ENCODE measurements around the gene SUPT16H. TPM values are rescaled to one million over a fixed set of nuclear protein-coding genes. Genes with fewer than 3 reads are reported as not detected.

Gene SUPT16H
- total and polyA plus RNA-seq, 2 experiments from 2014 or later, result 187 to 268 TPM

DNA sequence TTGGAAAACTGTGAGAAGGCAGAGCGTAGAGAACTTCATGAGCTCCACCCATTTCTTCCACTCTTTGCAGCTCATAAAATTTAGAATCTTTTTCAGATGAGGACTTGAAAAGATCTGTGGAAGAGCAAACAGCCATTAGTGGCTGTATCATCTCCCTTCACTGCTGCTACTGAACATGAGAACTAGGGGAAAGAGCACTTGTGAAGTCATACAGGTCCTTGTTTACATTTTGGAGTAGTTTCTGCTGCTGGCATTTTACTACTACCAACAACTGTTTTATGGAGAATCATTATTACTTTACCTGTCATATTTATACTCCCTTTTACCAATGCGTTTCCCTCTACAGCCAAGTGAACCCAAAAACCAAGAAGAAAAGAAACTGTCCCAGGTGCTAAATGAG, 62.9 kb downstream of the SUPT16H start (continued):
- TF ChIP-seq, protein P1, sequence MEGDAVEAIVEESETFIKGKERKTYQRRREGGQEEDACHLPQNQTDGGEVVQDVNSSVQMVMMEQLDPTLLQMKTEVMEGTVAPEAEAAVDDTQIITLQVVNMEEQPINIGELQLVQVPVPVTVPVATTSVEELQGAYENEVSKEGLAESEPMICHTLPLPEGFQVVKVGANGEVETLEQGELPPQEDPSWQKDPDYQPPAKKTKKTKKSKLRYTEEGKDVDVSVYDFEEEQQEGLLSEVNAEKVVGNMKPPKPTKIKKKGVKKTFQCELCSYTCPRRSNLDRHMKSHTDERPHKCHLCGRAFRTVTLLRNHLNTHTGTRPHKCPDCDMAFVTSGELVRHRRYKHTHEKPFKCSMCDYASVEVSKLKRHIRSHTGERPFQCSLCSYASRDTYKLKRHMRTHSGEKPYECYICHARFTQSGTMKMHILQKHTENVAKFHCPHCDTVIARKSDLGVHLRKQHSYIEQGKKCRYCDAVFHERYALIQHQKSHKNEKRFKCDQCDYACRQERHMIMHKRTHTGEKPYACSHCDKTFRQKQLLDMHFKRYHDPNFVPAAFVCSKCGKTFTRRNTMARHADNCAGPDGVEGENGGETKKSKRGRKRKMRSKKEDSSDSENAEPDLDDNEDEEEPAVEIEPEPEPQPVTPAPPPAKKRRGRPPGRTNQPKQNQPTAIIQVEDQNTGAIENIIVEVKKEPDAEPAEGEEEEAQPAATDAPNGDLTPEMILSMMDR (conservative IDR thresholded peaks at IDR 0.05; ENCODE audit: low read depth in 2 of 2), result no peak
- TF ChIP-seq EZH2phosphoT487 (IDR thresholded peaks at IDR 0.05; ENCODE audit: unreplicated experiment), result no peak
- TF ChIP-seq ZNF331 (CRISPR knock-in tag; IDR thresholded peaks at IDR 0.05; ENCODE audit: low read depth), result no peak

DNA sequence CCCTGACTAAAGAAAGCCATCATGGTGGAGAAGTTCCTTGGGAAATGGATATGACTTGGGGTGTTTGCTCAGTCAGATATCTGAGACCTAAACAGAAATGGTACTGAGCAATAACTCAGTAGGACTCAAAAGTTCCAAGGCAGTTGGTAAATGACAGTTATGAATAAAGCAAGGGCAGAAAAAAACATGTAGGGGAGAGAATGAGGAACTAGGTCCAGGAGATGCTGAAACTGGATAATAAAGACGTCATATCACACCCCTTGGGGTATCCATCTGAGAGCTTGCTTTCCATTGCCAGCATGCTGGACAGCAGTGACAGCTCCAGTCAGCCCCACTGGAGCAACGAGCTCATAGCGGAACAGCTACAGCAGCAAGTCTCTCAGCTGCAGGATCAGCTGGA, 66.4 kb downstream of the SUPT16H start:
- Mint-ChIP-seq H3K27ac (no peak overlapping the region), H3K27me3 (ENCODE audit: insufficient read depth, low read depth, poor library complexity) (peaks cover 2% of the 10 kb centered on the region), H3K4me1 (peaks cover 10% of the 10 kb centered on the region), H3K9me3 (no peaks in the 10 kb centered on the region), H3K36me3 (ENCODE audit: low read depth) (no peaks in the 10 kb centered on the region; the same call in 2 of the 3 replicates), H3K4me3 (no peak overlapping the region)
- H3K79me2 ChIP-seq (replicated peaks; ENCODE audit: insufficient read depth), result no peaks in the 10 kb centered on the region
- no peaks in the 10 kb centered on the region for H3F3A ChIP-seq (replicated peaks; ENCODE audit: low read depth)
- DNase-seq (ENCODE audit: low spot score) (no peak), ATAC-seq (peak; percentile 44; the same call in 2 of the 3 replicates)
- no peaks in the 10 kb centered on the region for H3K36me3 ChIP-seq (ENCODE audit: insufficient read depth)
- TF ChIP-seq CREB1 (CRISPR knock-in tag; IDR thresholded peaks at IDR 0.05; ENCODE audit: low read depth) (no peak), STAT1 (IDR thresholded peaks at IDR 0.05; ENCODE audit: unreplicated experiment) (no peak), EZH2 (IDR thresholded peaks at IDR 0.05; ENCODE audit: low read depth, unreplicated experiment) (no peak), POLR2AphosphoS5 (IDR thresholded peaks at IDR 0.05; ENCODE audit: low read depth) (no peak)
- TF ChIP-seq, protein P2, sequence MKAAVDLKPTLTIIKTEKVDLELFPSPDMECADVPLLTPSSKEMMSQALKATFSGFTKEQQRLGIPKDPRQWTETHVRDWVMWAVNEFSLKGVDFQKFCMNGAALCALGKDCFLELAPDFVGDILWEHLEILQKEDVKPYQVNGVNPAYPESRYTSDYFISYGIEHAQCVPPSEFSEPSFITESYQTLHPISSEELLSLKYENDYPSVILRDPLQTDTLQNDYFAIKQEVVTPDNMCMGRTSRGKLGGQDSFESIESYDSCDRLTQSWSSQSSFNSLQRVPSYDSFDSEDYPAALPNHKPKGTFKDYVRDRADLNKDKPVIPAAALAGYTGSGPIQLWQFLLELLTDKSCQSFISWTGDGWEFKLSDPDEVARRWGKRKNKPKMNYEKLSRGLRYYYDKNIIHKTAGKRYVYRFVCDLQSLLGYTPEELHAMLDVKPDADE (IDR thresholded peaks at IDR 0.05), result no peak
- H3K9me2 ChIP-seq (ENCODE audit: insufficient read depth), result no peaks in the 10 kb centered on the region
- H2AFZ ChIP-seq, result no peak overlapping the region
- no peak overlapping the region for H3K4me3 ChIP-seq
- H3K27me3 ChIP-seq (ENCODE audit: insufficient read depth), result no peaks in the 10 kb centered on the region
- H3K27ac ChIP-seq (ENCODE audit: low read depth), result no peak overlapping the region
- H3K4me1 ChIP-seq (ENCODE audit: insufficient read depth), result peaks cover 5% of the 10 kb centered on the region
- H4K20me1 ChIP-seq (replicated peaks; ENCODE audit: insufficient read depth), result no peaks in the 10 kb centered on the region
- H3K4me2 ChIP-seq, result no peak overlapping the region

DNA sequence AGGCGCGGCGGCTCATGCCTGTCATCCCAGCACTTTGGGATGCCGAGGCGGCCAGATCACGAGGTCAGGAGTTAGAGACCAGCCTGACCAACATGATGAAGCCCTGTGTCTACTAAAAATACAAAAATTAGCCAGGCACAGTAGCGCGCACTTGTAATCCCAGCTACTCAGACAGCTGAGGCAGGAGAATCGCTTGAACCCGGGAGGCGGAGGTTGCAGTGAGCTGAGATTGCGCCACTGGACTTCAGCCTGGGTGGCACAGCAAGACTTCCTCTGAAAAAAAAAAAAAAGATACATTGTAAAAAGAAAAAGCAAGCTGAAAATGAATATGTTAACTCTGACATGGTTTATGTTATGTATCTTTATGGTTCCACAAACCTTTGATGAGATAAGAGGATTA, 70.3 kb downstream of the SUPT16H start:
- Histone ChIP-seq H3K9me2 (ENCODE audit: insufficient read depth) (no peaks in the 10 kb centered on the region), H3K27ac (ENCODE audit: low read depth) (no peak overlapping the region), H3K4me2 (no peak overlapping the region), H3K27me3 (ENCODE audit: insufficient read depth) (no peaks in the 10 kb centered on the region), H2AFZ (no peak overlapping the region), H3K36me3 (ENCODE audit: insufficient read depth) (no peaks in the 10 kb centered on the region), H4K20me1 (replicated peaks; ENCODE audit: insufficient read depth) (no peaks in the 10 kb centered on the region), H3K79me2 (replicated peaks; ENCODE audit: insufficient read depth) (no peaks in the 10 kb centered on the region), H3K4me1 (ENCODE audit: insufficient read depth) (peaks cover 13% of the 10 kb centered on the region), H3K4me3 (no peak overlapping the region), H3F3A (replicated peaks; ENCODE audit: low read depth) (no peaks in the 10 kb centered on the region)
- ATAC-seq (no peak), DNase-seq (ENCODE audit: low spot score) (no peak)
- Mint-ChIP-seq H3K9me3 (no peaks in the 10 kb centered on the region), H3K4me3 (no peak overlapping the region), H3K27me3 (ENCODE audit: insufficient read depth, low read depth, poor library complexity) (peaks cover 3% of the 10 kb centered on the region), H3K36me3 (ENCODE audit: low read depth) (no peaks in the 10 kb centered on the region), H3K27ac (no peak overlapping the region), H3K4me1 (peaks cover 15% of the 10 kb centered on the region; the same call in 2 of the 3 replicates)
- TF ChIP-seq EZH2phosphoT487 (IDR thresholded peaks at IDR 0.05; ENCODE audit: unreplicated experiment) (no peak), ZNF114 (CRISPR knock-in tag; IDR thresholded peaks at IDR 0.05) (no peak), STAT1 (IDR thresholded peaks at IDR 0.05; ENCODE audit: unreplicated experiment) (no peak)
- TF ChIP-seq, protein P3, sequence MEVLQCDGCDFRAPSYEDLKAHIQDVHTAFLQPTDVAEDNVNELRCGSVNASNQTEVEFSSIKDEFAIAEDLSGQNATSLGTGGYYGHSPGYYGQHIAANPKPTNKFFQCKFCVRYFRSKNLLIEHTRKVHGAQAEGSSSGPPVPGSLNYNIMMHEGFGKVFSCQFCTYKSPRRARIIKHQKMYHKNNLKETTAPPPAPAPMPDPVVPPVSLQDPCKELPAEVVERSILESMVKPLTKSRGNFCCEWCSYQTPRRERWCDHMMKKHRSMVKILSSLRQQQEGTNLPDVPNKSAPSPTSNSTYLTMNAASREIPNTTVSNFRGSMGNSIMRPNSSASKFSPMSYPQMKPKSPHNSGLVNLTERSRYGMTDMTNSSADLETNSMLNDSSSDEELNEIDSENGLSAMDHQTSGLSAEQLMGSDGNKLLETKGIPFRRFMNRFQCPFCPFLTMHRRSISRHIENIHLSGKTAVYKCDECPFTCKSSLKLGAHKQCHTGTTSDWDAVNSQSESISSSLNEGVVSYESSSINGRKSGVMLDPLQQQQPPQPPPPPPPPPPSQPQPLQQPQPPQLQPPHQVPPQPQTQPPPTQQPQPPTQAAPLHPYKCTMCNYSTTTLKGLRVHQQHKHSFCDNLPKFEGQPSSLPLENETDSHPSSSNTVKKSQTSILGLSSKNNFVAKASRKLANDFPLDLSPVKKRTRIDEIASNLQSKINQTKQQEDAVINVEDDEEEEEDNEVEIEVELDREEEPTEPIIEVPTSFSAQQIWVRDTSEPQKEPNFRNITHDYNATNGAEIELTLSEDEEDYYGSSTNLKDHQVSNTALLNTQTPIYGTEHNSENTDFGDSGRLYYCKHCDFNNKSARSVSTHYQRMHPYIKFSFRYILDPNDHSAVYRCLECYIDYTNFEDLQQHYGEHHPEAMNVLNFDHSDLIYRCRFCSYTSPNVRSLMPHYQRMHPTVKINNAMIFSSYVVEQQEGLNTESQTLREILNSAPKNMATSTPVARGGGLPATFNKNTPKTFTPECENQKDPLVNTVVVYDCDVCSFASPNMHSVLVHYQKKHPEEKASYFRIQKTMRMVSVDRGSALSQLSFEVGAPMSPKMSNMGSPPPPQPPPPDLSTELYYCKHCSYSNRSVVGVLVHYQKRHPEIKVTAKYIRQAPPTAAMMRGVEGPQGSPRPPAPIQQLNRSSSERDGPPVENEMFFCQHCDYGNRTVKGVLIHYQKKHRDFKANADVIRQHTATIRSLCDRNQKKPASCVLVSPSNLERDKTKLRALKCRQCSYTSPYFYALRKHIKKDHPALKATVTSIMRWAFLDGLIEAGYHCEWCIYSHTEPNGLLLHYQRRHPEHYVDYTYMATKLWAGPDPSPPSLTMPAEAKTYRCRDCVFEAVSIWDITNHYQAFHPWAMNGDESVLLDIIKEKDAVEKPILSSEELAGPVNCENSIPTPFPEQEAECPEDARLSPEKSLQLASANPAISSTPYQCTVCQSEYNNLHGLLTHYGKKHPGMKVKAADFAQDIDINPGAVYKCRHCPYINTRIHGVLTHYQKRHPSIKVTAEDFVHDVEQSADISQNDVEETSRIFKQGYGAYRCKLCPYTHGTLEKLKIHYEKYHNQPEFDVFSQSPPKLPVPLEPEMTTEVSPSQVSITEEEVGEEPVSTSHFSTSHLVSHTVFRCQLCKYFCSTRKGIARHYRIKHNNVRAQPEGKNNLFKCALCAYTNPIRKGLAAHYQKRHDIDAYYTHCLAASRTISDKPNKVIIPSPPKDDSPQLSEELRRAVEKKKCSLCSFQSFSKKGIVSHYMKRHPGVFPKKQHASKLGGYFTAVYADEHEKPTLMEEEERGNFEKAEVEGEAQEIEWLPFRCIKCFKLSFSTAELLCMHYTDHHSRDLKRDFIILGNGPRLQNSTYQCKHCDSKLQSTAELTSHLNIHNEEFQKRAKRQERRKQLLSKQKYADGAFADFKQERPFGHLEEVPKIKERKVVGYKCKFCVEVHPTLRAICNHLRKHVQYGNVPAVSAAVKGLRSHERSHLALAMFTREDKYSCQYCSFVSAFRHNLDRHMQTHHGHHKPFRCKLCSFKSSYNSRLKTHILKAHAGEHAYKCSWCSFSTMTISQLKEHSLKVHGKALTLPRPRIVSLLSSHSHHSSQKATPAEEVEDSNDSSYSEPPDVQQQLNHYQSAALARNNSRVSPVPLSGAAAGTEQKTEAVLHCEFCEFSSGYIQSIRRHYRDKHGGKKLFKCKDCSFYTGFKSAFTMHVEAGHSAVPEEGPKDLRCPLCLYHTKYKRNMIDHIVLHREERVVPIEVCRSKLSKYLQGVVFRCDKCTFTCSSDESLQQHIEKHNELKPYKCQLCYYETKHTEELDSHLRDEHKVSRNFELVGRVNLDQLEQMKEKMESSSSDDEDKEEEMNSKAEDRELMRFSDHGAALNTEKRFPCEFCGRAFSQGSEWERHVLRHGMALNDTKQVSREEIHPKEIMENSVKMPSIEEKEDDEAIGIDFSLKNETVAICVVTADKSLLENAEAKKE (CRISPR knock-in tag; IDR thresholded peaks at IDR 0.05), result no peak
- TF ChIP-seq, protein P2 (IDR thresholded peaks at IDR 0.05), result no peak

Data from GM23338 (cell line).